ENCODE results near the gene TSPOAP1. TPM values are rescaled to one million over a fixed set of nuclear protein-coding genes. Genes with fewer than 3 reads are reported as not detected.

Gene TSPOAP1
- total RNA-seq, 1 donor from 2014 or later = 0.16 TPM

DNA sequence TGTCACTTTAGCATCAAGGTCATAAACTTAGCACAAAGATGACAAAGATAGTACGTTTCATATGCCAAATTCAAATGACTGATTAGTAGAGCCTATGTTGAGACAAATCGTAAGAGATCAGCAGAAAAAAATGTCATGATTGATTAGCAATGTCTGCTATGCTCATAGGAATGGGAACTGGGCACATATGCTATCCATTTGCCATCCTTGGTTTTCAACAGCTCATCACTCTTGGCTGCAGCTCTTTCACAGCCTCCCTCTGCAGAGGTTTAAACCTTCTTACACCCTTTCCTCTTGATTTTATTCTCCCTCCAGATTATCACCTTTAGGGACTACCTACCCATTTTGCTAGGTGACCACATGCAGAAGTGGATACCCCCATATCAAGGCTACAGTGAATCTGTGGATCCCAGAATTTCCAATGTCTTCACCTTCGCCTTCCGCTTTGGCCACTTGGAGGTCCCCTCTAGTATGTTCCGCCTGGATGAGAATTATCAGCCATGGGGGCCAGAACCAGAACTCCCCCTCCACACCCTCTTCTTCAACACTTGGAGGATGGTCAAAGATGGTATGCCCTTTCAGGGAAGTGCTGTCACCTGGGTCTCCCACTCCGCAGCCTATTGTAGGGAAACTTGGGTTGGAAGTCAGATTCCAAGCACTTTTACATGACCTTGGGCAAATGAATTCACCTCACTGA lies 64.0 kb downstream of the TSPOAP1 start:
- no peak for DNase-seq (ENCODE audit: low read depth)

DNA sequence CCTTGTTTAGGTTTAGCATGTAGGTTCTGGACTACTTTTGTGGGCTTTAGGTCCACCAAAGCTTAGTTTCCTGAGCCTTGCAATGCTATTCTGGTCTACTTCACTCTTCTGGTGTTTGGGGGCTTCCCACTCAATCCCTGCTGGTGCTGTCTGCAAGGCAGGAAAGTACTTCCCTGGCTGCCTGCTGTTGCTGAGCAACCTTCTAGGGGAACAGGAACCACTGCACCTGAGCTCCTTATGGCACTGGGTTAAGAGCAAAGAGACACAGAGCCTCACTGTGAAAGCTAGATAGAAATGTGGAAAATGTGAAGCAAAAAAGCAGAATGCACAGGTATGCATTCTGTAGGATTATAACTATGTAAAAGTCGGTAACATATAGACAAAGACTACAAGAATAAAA lies 64.8 kb downstream of the TSPOAP1 start:
- no peak for DNase-seq (ENCODE audit: low read depth)

DNA sequence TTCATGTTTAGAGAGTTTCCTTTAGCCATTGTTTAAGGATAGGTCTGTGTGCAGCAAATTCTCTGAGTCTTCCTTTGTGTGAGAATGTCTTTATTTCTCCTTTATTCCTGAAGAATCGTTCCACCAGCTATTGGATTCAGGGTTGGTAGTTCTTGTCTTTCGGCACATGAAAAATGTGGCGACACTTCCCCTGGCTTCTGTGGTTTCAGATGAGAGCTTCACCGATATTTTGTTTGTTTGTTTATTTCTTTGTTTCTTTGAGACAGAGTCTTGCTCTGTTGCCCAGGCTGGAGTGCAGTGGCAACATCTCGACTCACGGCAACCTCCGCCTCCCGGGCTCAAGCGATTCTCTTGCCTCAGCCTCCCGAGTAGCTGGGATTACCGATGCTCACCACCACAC lies 66.4 kb downstream of the TSPOAP1 start:
- DNase-seq (ENCODE audit: low read depth) = no peak

DNA sequence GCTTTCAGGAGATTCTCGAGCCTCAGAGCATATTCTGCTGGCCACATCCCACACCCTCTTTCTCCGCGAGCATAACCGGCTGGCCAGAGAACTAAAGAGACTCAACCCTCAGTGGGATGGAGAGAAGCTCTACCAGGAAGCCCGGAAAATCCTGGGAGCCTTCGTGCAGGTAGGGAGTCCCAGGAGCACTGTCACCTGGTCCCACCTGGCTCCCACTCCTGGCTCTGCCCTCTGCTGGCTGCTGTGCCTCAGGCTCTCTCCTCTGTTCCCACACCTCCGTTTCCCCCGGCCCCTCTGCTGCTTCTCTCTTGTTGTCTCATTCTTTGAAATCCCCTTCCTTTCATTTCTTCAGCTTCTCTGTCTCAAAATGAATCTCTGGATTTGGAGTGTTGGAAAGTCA lies 73.8 kb downstream of the TSPOAP1 start:
- DNase-seq (ENCODE audit: low read depth) = no peak

DNA sequence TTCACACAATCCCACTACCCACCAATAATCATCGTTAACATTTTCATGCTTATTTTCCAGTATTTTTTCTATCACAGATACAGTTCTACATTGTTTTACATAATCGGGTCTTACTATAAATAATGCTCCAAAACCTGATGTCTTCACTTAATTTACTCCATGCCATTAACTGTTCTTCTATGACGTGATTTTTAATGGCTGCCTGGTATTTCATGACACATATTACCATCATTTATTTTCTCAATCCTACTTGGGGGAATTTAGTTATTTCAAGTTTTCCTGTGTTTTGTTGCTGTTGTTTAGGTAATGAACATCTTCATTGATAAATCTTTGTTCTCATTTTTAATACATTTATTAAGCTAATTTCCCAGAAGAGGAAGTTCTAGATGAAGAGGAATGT lies 75.5 kb downstream of the TSPOAP1 start:
- DNase-seq (ENCODE audit: low read depth) = no peak

- no peak for DNase-seq (ENCODE audit: low read depth)
These were observed 76.5 kb downstream of the TSPOAP1 start for GRCh38 chr17:58252141-58252540.

MicroRNAs within 50 kb of the gene (microRNA counts, 767-probe panel; counts per million panel counts)
- microRNA hsa-miR-142-3p (not detected), microRNA hsa-miR-142-5p (not detected)

Small RNA genes lying within 50 kb of the gene (microRNA-seq; reads per million reads assigned to microRNA genes)
- gene MIR4736 = not detected

Other genes starting within 250 kb of the TSPOAP1 start
- 10.1 and 12.8 TPM in 2 replicates for gene DYNLL2, start 245.4 kb downstream of the TSPOAP1 start, total RNA-seq
- not detected in 2 replicates for gene OR4D1, start 180.4 kb downstream of the TSPOAP1 start, total RNA-seq
- gene OR4D2, start 161.8 kb downstream of the TSPOAP1 start, total RNA-seq = not detected in 2 replicates
- gene EPX, start 136.1 kb downstream of the TSPOAP1 start, total RNA-seq = not detected in 2 replicates
- gene MKS1, start 109.5 kb downstream of the TSPOAP1 start, total RNA-seq = 8.4 and 12.3 TPM in 2 replicates
- gene LPO, start 90.2 kb downstream of the TSPOAP1 start, total RNA-seq = not detected in 2 replicates
- gene MPO, start 47.9 kb downstream of the TSPOAP1 start, total RNA-seq = 0.05 TPM in 2 replicates
- gene SUPT4H1, start 23.4 kb upstream of the TSPOAP1 start, total RNA-seq = 36.1 and 49.1 TPM in 2 replicates
- not detected in 2 replicates for gene RNF43, start 88.7 kb upstream of the TSPOAP1 start, total RNA-seq
- not detected in 2 replicates for gene HSF5, start 159.6 kb upstream of the TSPOAP1 start, total RNA-seq
- 28.4 and 37.4 TPM in 2 replicates for gene MTMR4, start 185.8 kb upstream of the TSPOAP1 start, total RNA-seq

Measured in myocyte (in vitro differentiated cells).